Activated CD4-positive, CD25-positive, alpha-beta regulatory T cell treated with anti-CD3 and anti-CD28 coated beads, Interleukin-2, amount 50 U/mL, for 16 hours (primary cell): ENCODE measurements around the gene CD34.

Source experiments
- DNase-seq: peaks from one replicate; pipeline ENCODE4 v3.0.0-alpha.2; 2020; ENCODE audit warnings: low read depth, low spot score

CD34 gene

DNA sequence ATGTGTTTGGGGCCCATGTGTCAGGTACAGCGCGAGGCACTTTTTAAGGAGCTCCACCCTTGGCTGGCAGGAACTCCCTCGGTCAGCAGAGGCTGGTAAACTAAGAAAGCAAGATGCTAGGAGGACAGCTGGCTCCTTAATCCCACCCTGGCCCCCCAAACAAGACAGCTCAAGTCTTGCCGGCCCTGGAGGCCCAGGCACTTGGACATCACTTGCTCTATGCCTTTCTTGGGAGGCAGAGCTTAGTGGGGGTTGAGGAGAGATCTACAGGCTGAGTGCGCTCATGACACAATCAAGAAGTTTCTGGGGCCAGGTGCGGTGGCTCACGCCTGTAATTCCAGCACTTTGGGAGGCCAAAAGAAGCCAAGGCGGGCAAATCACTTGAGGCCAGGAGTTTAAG is 78.1 kb downstream of the CD34 start:
- no peak for DNase-seq

DNA sequence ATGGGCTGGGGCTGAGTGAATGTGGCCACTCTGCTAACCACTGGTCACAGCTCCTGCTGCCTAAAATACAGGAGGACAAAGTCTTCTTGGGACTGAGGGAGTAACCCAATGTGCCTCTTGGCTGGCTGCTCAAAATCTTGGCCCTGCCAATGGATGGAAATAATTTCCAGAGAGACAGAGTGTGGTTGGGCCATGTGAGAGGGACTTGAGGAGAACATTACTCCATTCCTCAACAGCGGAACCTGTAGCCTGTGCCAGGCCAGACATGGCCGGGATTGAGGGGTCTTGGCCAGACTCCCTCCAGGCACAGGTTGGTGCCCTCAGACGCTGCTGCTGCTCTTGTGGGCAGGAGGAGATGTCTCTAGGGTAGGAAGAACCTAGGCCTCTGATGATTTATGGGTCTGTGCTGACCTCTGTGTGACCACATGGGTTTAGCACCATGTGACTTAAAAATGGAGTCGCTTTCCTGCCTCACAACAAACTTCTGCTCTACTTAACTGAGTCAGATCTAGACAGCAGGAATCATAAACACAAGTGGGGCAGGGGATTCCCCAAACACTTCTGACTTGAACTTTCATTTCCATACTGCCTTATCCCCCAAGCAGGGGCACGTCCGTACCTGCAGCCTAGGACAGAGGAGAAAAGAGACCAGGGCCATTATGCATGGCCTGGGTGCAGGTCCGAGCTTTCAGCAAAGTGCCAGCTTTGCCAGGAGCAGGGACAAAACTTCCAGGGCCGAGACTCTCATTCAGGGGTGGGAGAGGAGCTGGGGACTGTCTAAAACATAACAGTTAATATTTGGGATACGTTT is 79.2 kb downstream of the CD34 start:
- DNase-seq, result no peak
